ENCODE measurements around the gene ARRDC5. TPM values are rescaled to one million over a fixed set of nuclear protein-coding genes. Genes with fewer than 3 reads are reported as not detected.
"Not testable (repeated sequence)": the region's sequence is repeated elsewhere in the genome, so short reads cannot be mapped to it uniquely, and the experiment has no call there.

Gene ARRDC5
- total and polyA plus RNA-seq, 2 experiments from 2014 or later, result not detected

GRCh38 chr19:4861147-4861546 is 41.5 kb downstream of the ARRDC5 start:
- peak overlapping the region; percentile 84 for H3K27ac ChIP-seq
- H4K20me1 ChIP-seq (ENCODE audit: insufficient read depth, poor library complexity, severe bottlenecking), result no peaks in the 10 kb centered on the region
- TF ChIP-seq EZH2 (IDR thresholded peaks at IDR 0.05; ENCODE audit: borderline replicate concordance), result no peak
- TF ChIP-seq EZH2phosphoT487 (IDR thresholded peaks at IDR 0.05; ENCODE audit: low read depth, severe bottlenecking, unreplicated experiment), result no peak
- TF ChIP-seq CTCF (IDR thresholded peaks at IDR 0.05; ENCODE audit: poor library complexity), result no peak
- H3K4me2 ChIP-seq, result peak overlapping the region; percentile 65
- H2AFZ ChIP-seq, result no peak overlapping the region
- WGBS (ENCODE audit: low lambda C conversion rate, missing lambda C conversion rate), result 47% methylated on average over 9 of the region's 10 CpGs
- no peaks in the 10 kb centered on the region for H3K36me3 ChIP-seq (replicated peaks; ENCODE audit: insufficient read depth, low read depth)
- no peaks in the 10 kb centered on the region for H3K27me3 ChIP-seq
- peak; percentile 84 for DNase-seq (ENCODE audit: low spot score)
- H3K9me3 ChIP-seq (ENCODE audit: low read depth), result no peaks in the 10 kb centered on the region
- peaks cover 13% of the 10 kb centered on the region for H3K4me1 ChIP-seq (ENCODE audit: insufficient read depth)
- no peaks in the 10 kb centered on the region for H3K9me2 ChIP-seq (replicated peaks; ENCODE audit: insufficient read depth)
- H3K4me3 ChIP-seq, result no peak overlapping the region
- H3K79me2 ChIP-seq, result peaks cover 39% of the 10 kb centered on the region

GRCh38 chr19:4859697-4860096 is 43.0 kb downstream of the ARRDC5 start:
- H3K4me1 ChIP-seq (ENCODE audit: insufficient read depth), result peaks cover 12% of the 10 kb centered on the region
- H3K9me2 ChIP-seq (replicated peaks; ENCODE audit: insufficient read depth), result no peaks in the 10 kb centered on the region
- H3K4me2 ChIP-seq, result no peak overlapping the region
- H4K20me1 ChIP-seq (ENCODE audit: insufficient read depth, poor library complexity, severe bottlenecking), result no peaks in the 10 kb centered on the region
- no peak overlapping the region for H3K4me3 ChIP-seq
- TF ChIP-seq CTCF (IDR thresholded peaks at IDR 0.05; ENCODE audit: poor library complexity) (no peak), EZH2phosphoT487 (IDR thresholded peaks at IDR 0.05; ENCODE audit: low read depth, severe bottlenecking, unreplicated experiment) (no peak), EZH2 (IDR thresholded peaks at IDR 0.05; ENCODE audit: borderline replicate concordance) (no peak)
- no peaks in the 10 kb centered on the region for H3K9me3 ChIP-seq (ENCODE audit: low read depth)
- no peaks in the 10 kb centered on the region for H3K36me3 ChIP-seq (replicated peaks; ENCODE audit: insufficient read depth, low read depth)
- DNase-seq (ENCODE audit: low spot score), result no peak
- peaks cover 25% of the 10 kb centered on the region for H3K79me2 ChIP-seq
- no peak overlapping the region for H3K27ac ChIP-seq
- 95% methylated on average over 11 of the region's 11 CpGs for WGBS (ENCODE audit: low lambda C conversion rate, missing lambda C conversion rate)
- no peak overlapping the region for H2AFZ ChIP-seq
- H3K27me3 ChIP-seq, result no peaks in the 10 kb centered on the region

GRCh38 chr19:4856468-4856867 is 46.2 kb downstream of the ARRDC5 start:
- not testable (repeated sequence) for H2AFZ ChIP-seq; H3K4me1 ChIP-seq (ENCODE audit: insufficient read depth); H3K9me2 ChIP-seq (replicated peaks; ENCODE audit: insufficient read depth); H3K9me3 ChIP-seq (ENCODE audit: low read depth); H3K79me2 ChIP-seq; H3K4me2 ChIP-seq; H3K27me3 ChIP-seq; DNase-seq (ENCODE audit: low spot score); H3K4me3 ChIP-seq; H4K20me1 ChIP-seq (ENCODE audit: insufficient read depth, poor library complexity, severe bottlenecking); H3K27ac ChIP-seq; H3K36me3 ChIP-seq (replicated peaks; ENCODE audit: insufficient read depth, low read depth)
- WGBS (ENCODE audit: low lambda C conversion rate, missing lambda C conversion rate), result over 99% methylated on average over 12 of the region's 12 CpGs

- H3K4me1 ChIP-seq (ENCODE audit: insufficient read depth); H2AFZ ChIP-seq; H3K9me3 ChIP-seq (ENCODE audit: low read depth); H3K4me2 ChIP-seq; H3K27ac ChIP-seq; H3K4me3 ChIP-seq; H3K9me2 ChIP-seq (replicated peaks; ENCODE audit: insufficient read depth); DNase-seq (ENCODE audit: low spot score); H4K20me1 ChIP-seq (ENCODE audit: insufficient read depth, poor library complexity, severe bottlenecking); H3K36me3 ChIP-seq (replicated peaks; ENCODE audit: insufficient read depth, low read depth); H3K27me3 ChIP-seq; H3K79me2 ChIP-seq: not testable (repeated sequence)
- WGBS (ENCODE audit: low lambda C conversion rate, missing lambda C conversion rate), result 97% methylated on average over 8 of the region's 8 CpGs
Observed at GRCh38 chr19:4853506-4853905, 49.2 kb downstream of the ARRDC5 start.

GRCh38 chr19:4852484-4852883 is 50.2 kb downstream of the ARRDC5 start:
- TF ChIP-seq EZH2phosphoT487 (IDR thresholded peaks at IDR 0.05; ENCODE audit: low read depth, severe bottlenecking, unreplicated experiment) (no peak), EZH2 (IDR thresholded peaks at IDR 0.05; ENCODE audit: borderline replicate concordance) (no peak), CTCF (IDR thresholded peaks at IDR 0.05; ENCODE audit: poor library complexity) (no peak)
- H2AFZ ChIP-seq, result no peak overlapping the region
- WGBS (ENCODE audit: low lambda C conversion rate, missing lambda C conversion rate), result 97% methylated on average over 6 of the region's 6 CpGs
- H3K4me3 ChIP-seq, result no peak overlapping the region
- no peaks in the 10 kb centered on the region for H4K20me1 ChIP-seq (ENCODE audit: insufficient read depth, poor library complexity, severe bottlenecking)
- no peak overlapping the region for H3K4me2 ChIP-seq
- no peaks in the 10 kb centered on the region for H3K4me1 ChIP-seq (ENCODE audit: insufficient read depth)
- H3K27me3 ChIP-seq, result no peaks in the 10 kb centered on the region
- H3K9me2 ChIP-seq (replicated peaks; ENCODE audit: insufficient read depth), result no peaks in the 10 kb centered on the region
- no peaks in the 10 kb centered on the region for H3K79me2 ChIP-seq
- no peaks in the 10 kb centered on the region for H3K36me3 ChIP-seq (replicated peaks; ENCODE audit: insufficient read depth, low read depth)
- DNase-seq (ENCODE audit: low spot score), result no peak
- H3K9me3 ChIP-seq (ENCODE audit: low read depth), result no peaks in the 10 kb centered on the region
- no peak overlapping the region for H3K27ac ChIP-seq

Data from hepatocyte (in vitro differentiated cells).